GM23248 (cell line): ENCODE data around the gene TRIM58. TPM values are rescaled to one million over a fixed set of nuclear protein-coding genes. Genes with fewer than 3 reads are reported as not detected.

ENCODE experiments used
- DNase-seq: peaks from one replicate; pipeline ENCODE4 v3.0.0-alpha.2; 2015
- H2AFZ ChIP-seq: fragments of 200-600 bp; sonication (generic); 2 replicates; pipeline ENCODE4 v1.6.1; 2016; ENCODE audit warnings: antibody characterized with exemption
- H3F3A ChIP-seq: fragments of 200-600 bp; sonication (generic); 2 replicates; pipeline ENCODE4 v1.6.1; 2016; ENCODE audit warnings: mild to moderate bottlenecking, antibody characterized with exemption, mixed run types; ENCODE audit not compliant: insufficient read depth
- H3K27ac ChIP-seq: fragments of 200-600 bp; sonication (generic); 2 replicates; pipeline ENCODE4 v1.5.1; 2016; ENCODE audit warnings: mild to moderate bottlenecking
- H3K27me3 ChIP-seq: fragments of 200-600 bp; sonication (generic); replicated peaks from 2 replicates; pipeline ENCODE4 v1.6.1; 2016; ENCODE audit warnings: mild to moderate bottlenecking; ENCODE audit not compliant: insufficient read depth
- H3K36me3 ChIP-seq: fragments of 200-600 bp; sonication (generic); 2 replicates; pipeline ENCODE4 v1.6.1; 2016; ENCODE audit warnings: low read depth, mild to moderate bottlenecking
- H3K4me1 ChIP-seq: fragments of 200-600 bp; sonication (generic); 2 replicates; pipeline ENCODE4 v1.6.1; 2016; ENCODE audit warnings: mild to moderate bottlenecking; ENCODE audit not compliant: insufficient read depth
- H3K4me2 ChIP-seq: fragments of 200-600 bp; sonication (generic); one replicate; pipeline ENCODE4 v1.6.1; 2016; ENCODE audit warnings: mild to moderate bottlenecking; ENCODE audit not compliant: unreplicated experiment
- H3K4me3 ChIP-seq: fragments of 200-600 bp; sonication (generic); 2 replicates; pipeline ENCODE4 v1.5.1; 2016; ENCODE audit warnings: mild to moderate bottlenecking
- H3K79me2 ChIP-seq: fragments of 200-600 bp; sonication (generic); 2 replicates; pipeline ENCODE4 v1.6.1; 2016; ENCODE audit warnings: mild to moderate bottlenecking; ENCODE audit not compliant: insufficient read depth
- H3K9ac ChIP-seq: fragments of 200-600 bp; sonication (generic); 2 replicates; pipeline ENCODE4 v1.6.1; 2016; ENCODE audit warnings: mild to moderate bottlenecking
- H3K9me2 ChIP-seq: fragments of 200-600 bp; sonication (generic); 2 replicates; pipeline ENCODE4 v1.6.1; 2016; ENCODE audit warnings: mixed run types, mild to moderate bottlenecking, moderate library complexity; ENCODE audit not compliant: insufficient read depth
- H3K9me3 ChIP-seq: fragments of 200-600 bp; sonication (generic); one replicate; pipeline ENCODE4 v1.6.1; 2017; ENCODE audit warnings: low read depth
- H4K20me1 ChIP-seq: fragments of 200-600 bp; sonication (generic); 2 replicates; pipeline ENCODE4 v1.6.0; 2016; ENCODE audit not compliant: insufficient read depth
- EZH2 ChIP-seq: fragments of 200-600 bp; sonication (generic); IDR thresholded peaks from 2 replicates; pipeline ENCODE4 v1.6.1; 2018; ENCODE audit warnings: antibody characterized with exemption, mild to moderate bottlenecking; ENCODE audit not compliant: insufficient read depth, poor library complexity, severe bottlenecking
- EZH2phosphoT487 ChIP-seq: fragments of 200-600 bp; sonication (generic); IDR thresholded peaks from 2 replicates; pipeline ENCODE4 v1.6.1; 2018; ENCODE audit warnings: antibody characterized with exemption, moderate library complexity, mild to moderate bottlenecking, low read depth; ENCODE audit not compliant: insufficient read depth
- WGBS, 2 experiments: methylation state at CpG; one replicate each; pipeline ENCODE4 v1.1.6; 2015 to 2017; ENCODE audit warnings: low lambda C conversion rate in 2 of 2, low coverage in 1 of 2; ENCODE audit errors: missing lambda C conversion rate in 2 of 2; 5-methylcytosine and 5-hydroxymethylcytosine counted together
- in situ Hi-C: fragments of 300-500 bp; cut with MboI; formaldehyde crosslinking; loops from 2 replicates; pipeline ENCODE4 v1.15.0; 2020
- polyA plus RNA-seq: library from polyadenylated mRNA; unstranded; fragments of >200 nt; fragmentation: Nextera tagmentation; extraction: Ambion mirVana; gene quantifications from 2 replicates; pipeline ENCODE4 v1.2.1, GENCODE V29; 2016
- total RNA-seq: library from RNA; depleted of rRNA; stranded (reverse); fragments of >200 nt; shearing (Covaris generic); gene quantifications from 2 replicates; pipeline ENCODE4 v1.2.3, GENCODE V29; 2014; rRNA removed

TRIM58 gene
- total RNA-seq (not detected in 2 replicates), polyA plus RNA-seq (not detected in 2 replicates)

DNA sequence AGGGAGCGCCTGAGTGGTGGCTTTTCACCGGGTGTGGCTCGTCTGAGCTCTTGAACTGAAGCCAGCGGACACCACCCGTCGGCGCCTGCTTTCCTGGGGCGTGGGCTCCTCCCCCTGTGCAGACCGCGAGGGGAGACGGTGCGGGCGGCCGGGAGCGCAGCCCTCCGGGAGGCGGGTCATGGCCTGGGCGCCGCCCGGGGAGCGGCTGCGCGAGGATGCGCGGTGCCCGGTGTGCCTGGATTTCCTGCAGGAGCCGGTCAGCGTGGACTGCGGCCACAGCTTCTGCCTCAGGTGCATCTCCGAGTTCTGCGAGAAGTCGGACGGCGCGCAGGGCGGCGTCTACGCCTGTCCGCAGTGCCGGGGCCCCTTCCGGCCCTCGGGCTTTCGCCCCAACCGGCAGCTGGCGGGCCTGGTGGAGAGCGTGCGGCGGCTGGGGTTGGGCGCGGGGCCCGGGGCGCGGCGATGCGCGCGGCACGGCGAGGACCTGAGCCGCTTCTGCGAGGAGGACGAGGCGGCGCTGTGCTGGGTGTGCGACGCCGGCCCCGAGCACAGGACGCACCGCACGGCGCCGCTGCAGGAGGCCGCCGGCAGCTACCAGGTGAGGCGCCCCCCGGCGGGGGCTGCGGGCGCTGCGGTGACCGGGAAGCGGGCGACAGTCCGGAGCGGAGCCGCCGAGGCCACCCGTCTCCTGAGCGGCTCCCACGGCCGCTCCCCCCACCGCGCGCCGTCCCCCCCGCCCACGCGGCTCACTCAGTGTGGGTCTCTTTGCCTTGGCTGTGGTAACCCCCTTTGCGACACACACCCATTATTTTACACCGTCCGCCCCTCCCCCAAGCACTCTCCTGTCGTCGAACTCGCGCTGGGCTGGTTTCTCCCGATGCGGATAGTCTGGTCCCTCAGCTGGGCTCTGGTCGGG lies at the start of gene TRIM58:
TRIM58 (plus strand) TSS at position 119 of the 916 bp plus-strand sequence; CDS start at position 179, 60 bp downstream.
- no peak within 1 kb of the TSS for H3K9ac ChIP-seq
- H3K27ac ChIP-seq = no peak within 1 kb of the TSS
- DNase-seq = no peak
- no peaks in the 10 kb centered on the region for H3K9me3 ChIP-seq
- H3K4me1 ChIP-seq = no peaks in the 10 kb centered on the region
- H3F3A ChIP-seq = no peaks in the 10 kb centered on the region
- in situ Hi-C loops = no loop called here
- no peaks in the 10 kb centered on the region for H3K9me2 ChIP-seq
- no peak within 1 kb of the TSS for H3K4me3 ChIP-seq
- no peaks in the 10 kb centered on the region for H3K36me3 ChIP-seq
- no peak within 1 kb of the TSS for H3K4me2 ChIP-seq
- 11% methylated on average over 51 to 75 of the region's 109 CpGs for WGBS, 2 experiments
- no peak within 1 kb of the TSS for H2AFZ ChIP-seq
- no peaks in the 10 kb centered on the region for H4K20me1 ChIP-seq
- no peaks in the 10 kb centered on the region for H3K27me3 ChIP-seq
- no peak for TF ChIP-seq EZH2
- TF ChIP-seq EZH2phosphoT487 = no peak
- no peaks in the 10 kb centered on the region for H3K79me2 ChIP-seq

GRCh38 chr1:247812637-247813036 lies 44.4 kb upstream of the TRIM58 start:
- Histone ChIP-seq H3K9me3 (no peaks in the 10 kb centered on the region), H4K20me1 (no peaks in the 10 kb centered on the region), H2AFZ (no peak overlapping the region), H3F3A (no peaks in the 10 kb centered on the region), H3K27ac (no peak overlapping the region), H3K79me2 (no peaks in the 10 kb centered on the region), H3K4me2 (no peak overlapping the region), H3K27me3 (no peaks in the 10 kb centered on the region), H3K36me3 (no peaks in the 10 kb centered on the region), H3K9ac (no peak overlapping the region), H3K9me2 (no peaks in the 10 kb centered on the region), H3K4me3 (no peak overlapping the region), H3K4me1 (no peaks in the 10 kb centered on the region)
- 4 to 6% methylated on average over 2 of the region's 2 CpGs for WGBS, 2 experiments
- in situ Hi-C loops = no loop called here
- DNase-seq = no peak
- no peak for TF ChIP-seq EZH2phosphoT487
- TF ChIP-seq EZH2 = no peak

DNA sequence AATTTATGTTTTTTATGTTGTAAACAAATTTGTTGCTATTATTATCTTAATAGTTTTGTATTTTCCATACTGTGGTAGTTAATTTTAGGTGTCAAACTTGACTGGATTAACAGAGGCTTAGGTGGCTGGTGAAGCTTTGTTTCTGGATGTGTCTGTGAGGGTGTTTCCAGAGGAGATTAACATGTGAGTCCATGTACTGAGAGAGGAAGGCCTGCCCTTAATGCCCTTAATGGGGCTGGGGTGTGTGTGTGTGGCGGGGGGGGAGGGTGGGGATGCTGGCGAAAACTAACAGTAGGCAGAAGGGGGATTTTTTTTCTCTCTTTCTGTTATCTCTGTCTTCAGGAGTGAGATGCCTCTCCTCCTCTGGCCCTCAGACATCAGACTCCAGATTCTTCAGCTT lies 34.9 kb upstream of the TRIM58 start:
- in situ Hi-C loops = no loop called here
- TF ChIP-seq EZH2 (no peak), EZH2phosphoT487 (no peak)

GRCh38 chr1:247824023-247824422 lies 33.0 kb upstream of the TRIM58 start, which contains the start of gene OR14A16:
Gene OR14A16, minus strand, starts transcription at chr1:247824119. Its CDS starts 8,390 bp downstream, at chr1:247815729.
- WGBS, 2 experiments = 19 to 22% methylated on average over 6 of the region's 6 CpGs
- no peak for DNase-seq
- H3F3A ChIP-seq = no peaks in the 10 kb centered on the region
- no peaks in the 10 kb centered on the region for H3K79me2 ChIP-seq
- H3K27ac ChIP-seq = no peak within 1 kb of the TSS
- H3K27me3 ChIP-seq = no peaks in the 10 kb centered on the region
- in situ Hi-C loops = no loop called here
- H3K9ac ChIP-seq = no peak within 1 kb of the TSS
- H3K9me2 ChIP-seq = no peaks in the 10 kb centered on the region
- no peaks in the 10 kb centered on the region for H4K20me1 ChIP-seq
- no peak within 1 kb of the TSS for H3K4me2 ChIP-seq
- no peak for TF ChIP-seq EZH2
- no peak for TF ChIP-seq EZH2phosphoT487
- no peaks in the 10 kb centered on the region for H3K9me3 ChIP-seq
- H3K4me1 ChIP-seq = no peaks in the 10 kb centered on the region
- H3K36me3 ChIP-seq = no peaks in the 10 kb centered on the region
- no peak within 1 kb of the TSS for H2AFZ ChIP-seq
- H3K4me3 ChIP-seq = no peak within 1 kb of the TSS

More for the DNA sequence above, 34.9 kb upstream of the TRIM58 start:
- Histone ChIP-seq H3K9ac (no peak overlapping the region), H3K27ac (no peak overlapping the region), H3K4me1 (no peaks in the 10 kb centered on the region), H4K20me1 (no peaks in the 10 kb centered on the region), H3K79me2 (no peaks in the 10 kb centered on the region), H3K4me2 (no peak overlapping the region), H2AFZ (no peak overlapping the region), H3K9me2 (no peaks in the 10 kb centered on the region), H3K36me3 (no peaks in the 10 kb centered on the region), H3K9me3 (no peaks in the 10 kb centered on the region), H3F3A (no peaks in the 10 kb centered on the region), H3K4me3 (no peak overlapping the region), H3K27me3 (no peaks in the 10 kb centered on the region)
- 36% methylated on average over 2 of the region's 2 CpGs; no CpG with 5 or more reads in 1 of the 2 experiments for WGBS, 2 experiments
- DNase-seq = no peak
